Suppressor macrophage (primary cell): ENCODE results near the gene NCAPG.

Source experiments
- DNase-seq, 4 experiments: peaks; one replicate each; pipeline ENCODE4 v3.0.0-alpha.2; 2020 to 2022

Gene NCAPG

DNA sequence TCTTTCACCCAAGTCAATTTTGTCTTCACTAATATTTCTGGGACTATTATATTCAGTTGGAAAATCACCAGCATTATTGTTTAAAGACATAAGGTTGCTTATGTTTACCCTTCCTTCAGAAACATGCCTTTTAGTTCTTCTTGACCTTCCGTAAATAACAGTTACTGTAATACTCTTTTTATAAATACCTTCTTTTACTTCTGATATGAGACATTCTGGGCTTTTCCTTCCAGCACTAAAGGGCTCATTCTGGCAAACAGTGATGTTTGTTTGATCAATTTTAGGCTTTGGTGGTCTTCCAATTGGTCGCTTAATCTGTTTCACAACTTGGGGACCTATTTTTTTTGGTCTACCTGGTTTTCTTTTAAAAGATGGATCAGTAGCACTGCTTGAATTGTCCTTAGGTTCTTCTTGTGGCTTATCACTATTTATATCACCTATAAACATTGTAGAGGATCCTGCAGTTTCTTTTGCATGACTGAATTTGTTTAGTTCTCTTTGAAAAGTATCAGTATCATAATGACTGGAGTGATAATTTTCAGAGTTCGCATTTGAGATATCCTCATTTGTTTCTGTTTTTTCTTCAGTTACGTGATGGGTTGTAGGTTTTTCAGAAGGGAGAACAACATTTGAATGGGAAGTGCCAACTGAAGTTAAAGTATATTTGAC, 64.8 kb downstream of the NCAPG start:
- no peak for DNase-seq

DNA sequence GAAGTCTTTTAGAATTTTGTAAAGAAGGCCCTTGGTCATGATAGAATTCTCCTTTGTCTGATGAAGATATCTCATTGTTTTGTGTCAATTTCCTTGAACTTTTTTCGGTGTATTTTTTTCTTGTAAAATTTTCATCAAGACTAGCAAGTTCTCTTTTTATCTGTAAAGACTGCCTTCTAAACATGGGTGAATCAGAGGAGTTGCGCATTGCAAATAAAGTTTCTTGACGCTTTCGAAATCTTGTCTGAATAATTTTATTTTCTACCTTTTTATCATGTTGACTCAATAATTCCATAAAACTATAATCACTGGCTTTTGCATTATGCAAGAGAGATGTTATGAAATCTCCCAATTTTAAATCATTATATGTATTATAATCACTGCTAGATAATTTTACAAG, 66.2 kb downstream of the NCAPG start:
- no peak for DNase-seq

DNA sequence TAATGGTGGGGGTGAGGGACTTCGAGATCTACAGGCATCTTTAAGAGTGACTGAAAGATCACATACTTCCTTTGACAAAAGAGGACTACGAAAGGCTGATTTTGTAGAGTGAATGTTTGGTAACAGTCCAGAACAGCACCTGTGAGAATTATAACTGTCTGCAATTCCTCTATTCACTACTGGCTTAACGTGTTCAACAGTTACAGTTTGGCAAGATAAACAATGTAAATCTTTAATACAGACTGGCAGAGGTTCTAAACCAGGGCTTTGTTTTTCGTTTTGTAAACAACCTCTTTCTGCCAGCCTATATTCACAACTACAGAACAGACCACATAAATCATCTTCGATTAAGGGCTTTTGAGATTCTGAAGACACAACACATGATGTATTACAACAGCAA, 66.9 kb downstream of the NCAPG start:
- no peak for DNase-seq

DNA sequence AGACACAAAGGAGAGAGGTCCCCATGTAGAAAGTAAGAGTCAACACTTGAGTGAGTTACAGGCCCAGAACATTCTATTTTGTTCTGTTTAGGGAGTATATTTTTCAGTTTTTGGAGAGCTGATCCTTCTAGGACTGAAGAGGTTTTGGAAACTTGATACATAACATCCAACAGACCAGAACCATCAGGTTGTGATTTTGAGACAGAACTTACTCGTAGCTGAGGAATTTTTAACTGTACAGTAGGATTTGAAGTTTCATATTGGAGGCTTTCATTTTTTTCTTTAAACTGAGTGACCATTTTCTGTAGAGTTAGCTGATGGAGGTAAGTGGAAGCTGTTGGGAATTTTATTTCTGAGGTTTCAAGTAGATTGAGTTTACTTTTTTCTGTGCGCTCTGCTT, 73.3 kb downstream of the NCAPG start:
- DNase-seq: no peak

DNA sequence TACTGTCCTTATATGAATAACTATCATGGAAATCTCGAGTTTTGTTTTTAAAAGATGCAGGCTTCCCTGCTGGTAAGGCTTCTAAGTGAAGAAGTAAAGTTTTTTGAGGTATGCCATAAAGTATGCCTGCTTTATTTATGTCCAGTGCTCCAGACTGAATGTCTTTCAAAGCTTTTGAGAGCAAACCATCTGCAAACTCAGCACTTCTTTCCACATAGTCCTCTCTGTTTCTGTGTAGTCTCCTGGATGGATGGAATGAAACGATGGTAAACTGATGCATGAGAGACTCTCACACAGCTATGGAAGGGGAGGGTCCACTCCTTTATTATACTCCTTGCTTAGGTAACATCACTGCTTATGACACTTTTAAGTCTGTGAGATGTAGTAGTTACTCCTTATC, 73.7 kb downstream of the NCAPG start:
- no peak for DNase-seq

DNA sequence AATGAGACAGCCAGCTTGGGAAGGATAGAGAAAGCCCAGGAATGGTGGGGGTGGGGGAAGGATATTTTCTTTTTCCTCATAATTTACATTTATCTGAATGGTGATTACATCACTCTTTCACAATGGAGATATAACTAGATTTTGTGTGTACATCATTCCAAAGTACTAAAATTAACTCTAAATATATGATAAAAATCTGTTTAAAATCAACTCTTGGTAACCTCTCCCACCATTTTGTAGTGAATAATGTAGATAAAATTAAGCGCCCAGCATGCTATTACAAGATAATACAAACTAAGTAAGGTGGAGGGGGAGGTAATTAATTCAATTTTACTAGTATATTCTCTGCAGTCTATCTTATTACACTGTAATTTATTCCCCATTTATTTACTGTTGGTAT, 78.9 kb downstream of the NCAPG start:
- no peak for DNase-seq

DNA sequence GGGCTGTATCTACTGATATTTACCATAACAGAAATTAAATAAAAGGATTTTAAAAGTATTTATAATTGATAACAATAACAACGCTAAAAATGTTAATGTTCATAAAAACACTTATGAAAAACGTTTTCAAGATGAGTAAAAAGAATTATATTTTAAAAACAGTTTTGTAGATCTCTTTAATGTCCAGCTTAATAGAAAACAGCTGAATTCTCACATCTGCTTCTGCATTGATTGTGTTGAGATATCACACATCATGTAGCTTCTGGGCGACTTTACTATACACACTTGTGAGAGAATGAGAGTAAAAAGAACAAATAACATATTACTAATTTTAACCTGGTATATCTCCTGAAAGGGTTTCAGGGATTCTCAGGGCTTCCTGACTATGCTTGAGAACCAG, 83.6 kb downstream of the NCAPG start:
- no peak for DNase-seq
